Measurements from ENCODE around the gene PALS1. TPM values are rescaled to one million over a fixed set of nuclear protein-coding genes. Genes with fewer than 3 reads are reported as not detected.

Gene PALS1
- 14.3 TPM for total RNA-seq
- long read RNA-seq, full-length matches to known transcripts = 8 of 12 reads
- long read RNA-seq, partial matches to known transcripts = 1 of 12 reads
- long read RNA-seq, other reads (novel, unspliced or antisense) = 3 of 12 reads

DNA sequence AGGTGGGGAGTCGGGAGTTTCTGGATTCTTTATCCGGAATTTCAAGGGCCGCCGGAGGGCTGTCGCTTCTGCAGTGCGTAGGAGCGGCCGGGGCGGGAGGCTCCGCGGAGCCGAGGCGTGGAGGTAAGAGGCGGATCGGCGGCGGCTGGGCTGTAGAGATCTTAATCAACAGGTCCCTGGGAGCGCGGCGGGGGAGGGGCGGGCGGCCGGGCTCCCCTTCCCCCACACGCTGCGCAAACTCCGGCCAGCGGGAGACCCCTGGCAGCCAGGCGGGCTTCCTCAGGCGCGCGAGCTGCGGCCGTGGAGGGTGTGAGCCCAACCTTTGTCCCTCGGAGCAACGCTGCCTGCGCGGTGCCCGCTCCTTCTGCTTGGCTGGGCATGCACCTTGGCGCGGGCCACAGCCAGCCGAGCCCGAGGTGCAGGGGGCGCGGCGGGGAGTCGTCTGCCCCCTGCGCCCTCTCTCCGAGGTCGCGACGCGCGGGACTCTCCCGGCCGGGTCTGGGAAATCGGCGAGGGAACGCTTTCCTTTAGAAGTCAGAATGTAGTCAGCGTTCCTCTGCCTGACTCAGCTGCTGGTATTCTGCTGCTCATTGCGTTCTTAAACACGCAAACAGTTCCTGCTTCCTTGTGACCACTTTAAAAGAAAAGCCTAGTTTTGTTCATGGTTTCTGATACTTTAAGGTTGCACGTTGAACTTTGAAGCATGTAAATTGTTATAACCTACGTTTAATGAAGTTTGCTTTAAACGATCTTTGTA is at the start of gene PALS1:
PALS1 (plus strand) TSS at position 25 of the 757 bp plus-strand sequence. CDS start 37,736 bp downstream, outside the sequence.
- intact Hi-C loops (cut with DNase I) = no loop called here
- ATAC-seq (ENCODE audit: poor library complexity) (peak; percentile 61), DNase-seq (no peak)

DNA sequence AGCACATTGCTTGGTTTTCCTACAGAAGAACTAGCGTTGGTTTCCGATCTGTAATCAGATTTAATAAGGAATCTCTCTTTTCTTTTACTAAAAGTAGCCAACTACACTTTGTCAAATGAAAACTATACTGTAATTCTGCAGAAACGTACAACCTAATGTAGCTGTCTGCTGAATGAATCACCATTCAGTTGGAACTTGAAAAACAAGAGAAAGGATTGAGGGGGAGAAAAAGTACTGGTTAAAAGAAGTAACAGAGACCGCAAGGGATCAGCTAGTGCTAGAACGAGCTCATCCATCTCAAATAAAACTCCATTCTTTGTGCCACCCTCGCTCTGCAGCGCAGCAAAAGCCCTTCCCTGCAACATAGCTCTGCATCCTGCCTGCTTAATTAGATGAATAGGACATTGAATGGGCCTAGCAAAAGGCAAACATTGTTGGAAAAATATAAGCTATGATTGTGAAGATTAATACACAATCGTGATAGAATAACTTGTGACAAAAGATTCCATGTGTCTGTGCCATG is 49.4 kb upstream of the PALS1 start:
- intact Hi-C loops (cut with DNase I) = no loop called here
- ATAC-seq (ENCODE audit: poor library complexity) (no peak), DNase-seq (no peak)

DNA sequence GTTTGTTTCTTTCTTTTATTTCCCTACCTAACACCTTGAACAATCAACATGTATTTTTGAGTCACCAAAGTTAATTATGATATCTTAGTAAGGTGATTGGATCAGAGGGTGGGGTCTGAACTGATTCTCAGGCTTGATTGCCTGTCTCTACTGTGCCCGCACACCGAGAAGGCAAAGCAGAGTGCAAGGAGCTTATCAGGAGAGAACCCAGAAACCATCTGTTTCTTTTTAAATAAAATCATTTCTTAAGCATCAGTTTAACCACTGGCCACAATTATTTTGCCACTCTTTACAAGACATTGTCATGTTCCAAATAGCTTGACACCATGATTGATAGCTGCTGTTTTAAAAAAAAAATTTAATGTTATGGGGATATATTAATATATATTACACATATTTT is 48.9 kb upstream of the PALS1 start:
- intact Hi-C loops (cut with DNase I) = no loop called here
- no peak for ATAC-seq (ENCODE audit: poor library complexity)
- no peak for DNase-seq

DNA sequence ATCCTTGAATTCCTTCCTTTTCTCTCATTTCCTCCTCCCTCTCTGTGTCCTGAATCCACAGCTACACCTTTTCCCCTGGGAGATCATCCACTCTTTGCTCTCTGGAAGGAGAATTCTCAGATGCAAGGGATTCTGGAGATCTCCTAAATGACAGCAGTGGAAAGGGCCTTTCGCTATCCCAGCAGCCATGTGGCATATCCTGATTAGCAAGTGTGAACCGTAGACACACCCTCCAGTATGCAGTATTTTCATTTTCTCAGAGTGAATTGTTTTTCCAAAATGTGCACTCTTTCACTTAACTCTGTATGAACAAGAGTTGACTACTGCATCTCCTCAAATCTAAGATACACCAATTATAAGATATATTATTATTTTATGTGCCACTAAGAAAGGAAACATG is 46.0 kb upstream of the PALS1 start:
- DNase-seq = no peak
- no peak for ATAC-seq (ENCODE audit: poor library complexity)
- intact Hi-C loops (cut with DNase I) = no loop called here

DNA sequence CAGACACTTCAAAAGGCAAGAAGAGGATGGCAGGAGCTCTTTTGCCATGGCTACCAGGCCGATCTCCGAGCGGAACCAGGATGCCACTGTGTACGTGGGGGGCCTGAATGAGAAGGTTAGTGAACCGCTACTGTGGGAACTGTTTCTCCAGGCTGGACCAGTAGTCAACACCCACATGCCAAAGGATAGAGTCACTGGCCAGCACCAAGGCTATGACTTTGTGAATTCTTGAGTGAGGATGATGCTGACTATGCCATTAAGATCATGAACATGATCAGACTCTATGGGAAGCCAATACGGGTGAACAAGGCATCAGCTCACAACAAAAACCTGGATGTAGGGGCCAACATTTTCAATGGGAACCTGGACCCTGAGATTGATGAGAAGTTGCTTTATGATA is 42.2 kb upstream of the PALS1 start:
- no peak for ATAC-seq (ENCODE audit: poor library complexity)
- intact Hi-C loops (cut with DNase I) = no loop called here

DNA sequence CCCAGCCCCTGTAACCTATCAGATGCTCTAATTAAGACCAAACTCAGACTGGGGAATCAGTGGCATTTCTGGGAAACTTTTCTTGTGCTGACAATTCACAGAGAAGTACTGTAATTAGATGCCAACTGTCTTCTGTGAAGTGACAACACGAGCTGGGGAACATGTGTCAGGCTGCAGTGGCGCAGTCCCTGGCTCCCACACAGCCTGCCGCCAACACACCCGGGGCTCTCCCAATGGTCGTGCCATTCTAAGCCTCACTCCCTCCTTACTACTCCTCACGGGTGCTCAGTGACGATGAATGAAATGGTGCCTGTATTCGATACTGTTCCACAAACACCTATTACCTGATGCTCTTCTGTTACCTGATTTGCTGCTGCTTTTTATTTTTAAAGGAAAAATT is 33.4 kb upstream of the PALS1 start:
- DNase-seq (no peak), ATAC-seq (ENCODE audit: poor library complexity) (no peak)
- intact Hi-C loops (cut with DNase I) = no loop called here

More for the DNA sequence above, 42.2 kb upstream of the PALS1 start:
- no peak for DNase-seq

DNA sequence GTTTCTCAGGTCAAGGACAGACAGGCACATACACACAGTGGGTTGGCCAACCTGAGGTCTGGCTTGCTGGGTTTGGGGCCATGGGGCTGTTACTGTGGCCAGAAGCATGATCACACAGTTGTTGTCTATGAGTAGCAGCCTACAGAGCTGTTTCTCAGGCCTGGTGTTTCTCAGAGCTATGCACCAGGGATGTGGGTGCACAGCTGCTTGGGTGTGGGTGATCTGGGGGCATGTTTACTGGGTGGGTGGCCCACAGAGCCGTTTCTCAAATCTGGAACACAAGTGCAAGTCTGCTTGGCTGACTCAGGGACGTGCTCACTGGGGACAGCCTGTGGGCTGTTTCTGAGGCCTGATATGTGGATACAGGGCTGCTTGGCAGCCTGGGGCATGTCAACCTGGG is 23.1 kb upstream of the PALS1 start:
- DNase-seq = no peak
- intact Hi-C loops (cut with DNase I) = no loop called here
- ATAC-seq (ENCODE audit: poor library complexity) = no peak

DNA sequence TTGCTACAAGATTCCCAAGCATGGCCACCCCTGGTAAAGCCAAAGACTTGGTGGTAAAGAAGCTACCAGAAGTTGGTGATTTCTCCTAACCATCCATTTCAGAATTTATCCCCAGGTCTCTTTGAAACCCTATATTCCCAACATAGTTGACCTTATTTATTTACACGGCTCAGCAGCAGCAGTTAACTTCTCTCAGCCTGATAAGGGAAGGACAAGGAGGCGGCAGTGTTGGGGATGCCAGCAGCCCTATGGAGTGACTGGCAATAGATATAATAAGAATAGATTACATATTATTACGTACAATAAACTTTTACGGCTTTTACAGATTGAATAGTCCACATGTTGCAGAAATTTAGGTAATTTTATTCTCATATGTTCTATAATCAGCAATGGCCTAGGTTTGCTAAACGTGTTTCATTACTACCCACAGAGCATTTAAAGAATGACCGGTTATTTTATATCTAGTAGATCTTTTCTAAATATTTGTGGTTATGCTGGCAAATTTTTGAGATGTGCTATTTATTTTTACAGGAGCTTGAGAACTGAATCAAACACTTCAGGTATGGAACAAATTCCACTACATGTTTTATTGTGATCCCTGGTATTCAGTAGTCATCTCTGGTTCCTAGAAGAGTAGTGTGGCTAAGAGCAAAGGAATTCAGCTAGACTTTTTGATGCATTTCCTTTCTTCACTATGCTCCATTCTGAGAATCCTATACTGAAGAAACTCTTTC is 19.8 kb upstream of the PALS1 start:
- no peak for ATAC-seq (ENCODE audit: poor library complexity)
- DNase-seq = no peak
- intact Hi-C loops (cut with DNase I) = no loop called here

DNA sequence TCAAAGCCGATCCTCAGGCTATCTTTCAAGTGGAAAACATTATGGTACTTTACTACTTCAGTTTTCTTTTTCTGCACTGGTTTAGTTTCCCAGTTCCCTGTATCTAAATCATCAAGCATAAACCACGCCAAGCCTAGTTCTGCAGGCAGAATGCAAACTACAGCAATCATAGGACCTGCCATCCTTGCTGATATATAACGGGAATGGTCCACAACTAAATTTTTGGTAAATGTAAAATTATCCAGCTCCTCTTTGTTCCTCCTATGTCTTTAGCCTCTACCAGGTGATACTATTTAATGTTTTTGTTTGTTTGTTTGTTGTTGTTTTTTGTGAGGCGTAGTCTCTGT is 19.3 kb upstream of the PALS1 start:
- ATAC-seq (ENCODE audit: poor library complexity) (no peak), DNase-seq (no peak)
- intact Hi-C loops (cut with DNase I) = no loop called here

DNA sequence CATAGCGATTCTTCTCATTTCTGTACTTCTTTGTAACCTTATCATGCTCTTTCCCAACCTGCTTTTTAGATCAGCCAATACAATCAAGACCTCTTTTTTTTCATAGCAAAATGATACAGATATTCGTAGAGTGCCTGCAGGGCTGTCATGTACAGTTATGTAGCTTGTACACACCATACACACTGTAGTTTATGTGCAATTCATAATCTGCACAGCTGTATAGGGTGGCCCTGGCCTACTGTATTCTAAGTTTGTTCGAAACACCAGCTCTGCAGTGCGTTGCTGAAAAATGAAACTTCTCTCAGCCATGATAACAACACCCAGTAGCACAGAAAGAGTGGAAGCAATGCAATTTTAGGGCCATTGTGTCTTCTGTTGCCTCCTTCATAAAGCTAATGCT is 15.7 kb upstream of the PALS1 start:
- DNase-seq (no peak), ATAC-seq (ENCODE audit: poor library complexity) (no peak)
- intact Hi-C loops (cut with DNase I) = no loop called here

DNA sequence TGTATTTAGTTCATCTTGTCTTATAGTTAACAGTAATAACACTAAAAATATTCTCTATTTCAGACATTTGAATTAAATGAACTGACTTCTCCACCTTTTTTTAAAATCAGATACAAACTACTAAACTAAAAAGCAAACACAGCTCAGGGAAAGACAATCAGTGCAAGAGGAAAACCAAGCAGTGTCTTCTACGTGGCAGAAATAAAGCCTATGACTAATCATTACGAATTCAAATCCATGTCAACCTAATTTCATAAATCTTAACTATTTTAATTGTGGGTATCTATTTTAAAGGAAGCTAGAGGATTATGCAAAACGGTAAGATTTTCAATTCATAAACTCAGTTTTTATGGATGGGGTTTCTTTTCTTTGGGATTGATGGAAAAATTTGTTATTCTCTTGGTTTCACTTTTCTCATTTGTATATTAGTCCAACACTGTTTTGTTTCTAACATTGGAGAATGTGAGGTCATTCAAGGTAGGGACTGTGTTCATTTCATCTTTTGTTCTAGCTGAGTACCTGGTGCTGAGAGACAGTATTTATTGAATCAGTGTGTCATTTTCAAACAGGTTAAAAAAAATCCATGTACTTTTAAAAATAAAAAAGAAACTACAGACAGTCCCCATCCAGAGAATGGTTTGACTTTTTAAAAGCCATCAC is 12.8 kb upstream of the PALS1 start:
- intact Hi-C loops (cut with DNase I) = no loop called here
- no peak for ATAC-seq (ENCODE audit: poor library complexity)
- DNase-seq = no peak

DNA sequence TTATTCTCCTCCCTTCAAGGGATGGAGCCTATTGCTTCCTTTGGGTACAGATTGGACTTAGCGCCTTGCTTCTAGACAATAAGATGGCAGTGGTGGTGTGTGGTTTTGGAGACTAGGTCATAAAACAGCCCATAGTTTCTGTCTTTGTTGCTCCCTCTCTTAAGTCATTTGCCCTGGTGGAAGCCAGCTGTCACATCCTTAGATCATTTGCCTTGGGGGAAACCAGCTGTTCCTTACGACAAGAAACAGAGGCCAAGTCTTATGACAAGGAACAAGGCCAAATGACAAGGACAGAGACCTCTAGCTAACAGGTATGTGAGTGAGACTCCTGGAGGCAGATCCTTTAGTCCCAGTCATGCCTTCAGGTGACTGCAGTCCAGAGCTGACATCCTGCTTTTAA is 9.2 kb upstream of the PALS1 start:
- intact Hi-C loops (cut with DNase I) = no loop called here
- no peak for ATAC-seq (ENCODE audit: poor library complexity)
- DNase-seq = no peak

DNA sequence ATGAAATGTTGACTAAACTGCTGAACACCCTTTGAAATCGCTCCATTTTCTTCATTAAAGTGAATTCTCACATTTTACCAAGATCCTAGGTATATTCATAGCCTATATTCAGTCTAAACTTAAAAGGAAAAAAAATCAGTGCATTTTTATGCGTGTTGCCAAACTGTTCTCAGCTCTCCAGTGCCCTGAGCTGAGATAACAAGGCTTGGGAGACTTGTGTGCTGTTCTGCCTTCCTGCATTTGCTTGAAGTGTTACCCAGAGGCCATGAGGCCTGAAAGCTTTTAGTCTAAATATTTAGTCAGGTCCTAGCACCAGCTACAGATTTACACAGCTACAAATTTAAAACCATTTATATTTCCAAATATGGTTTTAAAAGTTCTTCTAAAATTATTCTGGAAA is 8.6 kb upstream of the PALS1 start:
- ATAC-seq (ENCODE audit: poor library complexity) (no peak), DNase-seq (no peak)
- intact Hi-C loops (cut with DNase I) = no loop called here

DNA sequence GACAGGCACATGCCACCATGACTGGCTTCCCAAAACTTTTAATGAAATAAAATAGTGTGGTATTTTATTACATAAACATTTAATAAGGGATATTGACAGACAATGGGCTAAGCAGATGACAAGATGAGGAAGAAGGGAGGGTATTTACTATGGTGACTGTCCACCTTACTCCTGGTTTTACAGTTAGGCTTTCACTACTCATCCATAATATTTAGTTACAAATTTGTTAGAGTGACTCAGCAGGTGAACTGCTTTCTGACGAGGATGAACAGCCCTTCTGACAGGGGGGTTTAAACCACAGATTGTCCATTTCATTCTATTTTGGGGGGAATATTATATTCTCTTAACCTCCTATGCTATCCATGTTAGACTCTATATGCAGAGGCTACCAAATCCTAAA is 3.6 kb upstream of the PALS1 start:
- intact Hi-C loops (cut with DNase I) = no loop called here
- DNase-seq (no peak), ATAC-seq (ENCODE audit: poor library complexity) (no peak)

DNA sequence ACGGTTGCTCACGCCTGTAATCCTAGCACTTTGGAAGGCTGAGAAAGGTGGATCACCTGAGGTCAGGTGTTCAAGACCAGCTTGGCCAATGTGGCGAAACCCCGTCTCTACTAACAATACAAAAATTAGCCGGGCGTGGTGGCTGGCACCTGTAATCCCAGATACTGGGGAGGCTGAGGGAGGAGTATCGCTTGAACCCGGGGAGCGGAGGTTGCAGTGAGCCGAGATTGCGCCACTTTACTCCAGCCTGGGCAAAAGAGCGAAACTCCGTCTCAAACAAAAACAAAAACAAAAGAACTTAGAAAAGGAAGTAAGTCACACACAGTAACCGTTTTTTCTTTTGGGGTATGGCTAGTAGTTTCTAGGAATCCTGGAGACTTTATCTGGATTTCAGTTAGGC is 1.7 kb upstream of the PALS1 start:
- no peak for ATAC-seq (ENCODE audit: poor library complexity)

DNA sequence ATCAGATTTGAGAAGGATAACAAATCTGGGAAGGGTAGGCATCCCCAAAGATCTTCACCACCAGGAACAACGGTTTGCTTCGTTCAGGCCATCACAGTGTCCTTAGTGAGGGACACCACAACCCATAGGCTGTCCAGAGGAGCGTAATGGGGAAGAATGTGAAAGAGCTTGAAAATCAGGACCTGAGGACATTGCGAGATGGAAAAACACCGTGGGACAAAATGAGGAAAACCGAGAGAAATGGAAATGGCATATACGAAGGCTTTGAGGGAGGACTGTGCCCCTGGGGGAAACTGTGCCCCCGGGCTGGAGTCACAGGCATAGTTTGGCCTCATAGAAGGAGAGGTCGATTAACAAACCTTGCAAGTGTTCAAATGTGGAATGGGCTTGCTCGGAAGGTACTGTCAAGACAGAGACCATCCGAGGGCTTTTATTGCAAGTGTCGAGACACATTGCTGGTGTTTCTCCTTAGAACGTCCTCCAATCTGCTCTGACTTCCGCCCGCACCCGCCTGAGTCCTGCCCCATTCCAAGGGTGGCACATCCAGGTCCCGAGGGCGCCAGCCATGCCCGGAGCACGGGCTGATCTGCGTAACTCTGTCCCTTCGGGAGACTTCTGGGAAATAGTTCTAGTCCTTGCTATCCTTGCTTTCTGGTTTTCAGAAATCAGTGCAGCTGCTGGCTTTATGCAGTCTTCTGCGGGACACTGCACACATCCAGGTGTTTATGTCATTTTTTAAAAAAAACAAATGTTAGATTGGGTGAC is 885 bp upstream of the PALS1 start:
- ATAC-seq (ENCODE audit: poor library complexity) (peak; percentile 58), DNase-seq (peak; percentile 73)
- intact Hi-C loops (cut with DNase I) = no loop called here

More for the DNA sequence above, 1.7 kb upstream of the PALS1 start:
- intact Hi-C loops (cut with DNase I) = no loop called here
- DNase-seq = no peak

DNA sequence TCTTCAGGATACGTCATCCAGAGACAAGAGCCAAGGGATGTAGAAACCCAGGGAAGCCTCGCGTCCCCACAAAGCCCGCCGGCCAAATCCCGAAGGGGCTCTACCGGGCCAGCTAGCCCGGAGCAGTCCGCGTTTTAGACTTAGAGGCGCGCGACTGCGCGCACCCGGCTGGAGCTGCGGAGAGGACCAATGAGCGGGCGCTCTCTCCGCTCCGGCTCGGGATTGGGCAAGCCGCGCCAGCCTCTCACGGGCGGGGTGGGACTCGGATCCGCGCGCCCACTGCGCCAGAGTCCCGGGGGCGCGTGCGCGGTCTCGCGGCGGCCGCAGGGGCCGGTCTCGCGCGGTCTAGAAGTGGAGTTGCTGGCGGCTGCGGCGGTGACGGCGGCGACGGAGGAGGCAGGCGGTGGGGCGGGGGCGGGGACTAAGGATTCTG is 241 bp upstream of the PALS1 start:
- intact Hi-C loops (cut with DNase I) = no loop called here
- DNase-seq (peak; percentile 98), ATAC-seq (ENCODE audit: poor library complexity) (peak; percentile 97)

DNA sequence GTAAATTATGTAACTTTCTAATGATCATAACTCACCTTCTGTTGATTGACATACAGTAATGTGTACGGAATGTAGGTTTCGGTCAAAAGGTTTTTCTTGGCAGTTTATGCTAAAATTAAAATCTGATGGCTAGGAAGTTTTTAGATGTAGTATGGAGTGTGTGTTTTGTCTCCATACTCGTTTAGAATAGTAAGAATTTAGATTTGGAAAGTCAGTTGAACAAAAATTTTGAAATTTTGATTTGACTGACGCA is 859 bp downstream of the PALS1 start:
- intact Hi-C loops (cut with DNase I) = no loop called here

DNA sequence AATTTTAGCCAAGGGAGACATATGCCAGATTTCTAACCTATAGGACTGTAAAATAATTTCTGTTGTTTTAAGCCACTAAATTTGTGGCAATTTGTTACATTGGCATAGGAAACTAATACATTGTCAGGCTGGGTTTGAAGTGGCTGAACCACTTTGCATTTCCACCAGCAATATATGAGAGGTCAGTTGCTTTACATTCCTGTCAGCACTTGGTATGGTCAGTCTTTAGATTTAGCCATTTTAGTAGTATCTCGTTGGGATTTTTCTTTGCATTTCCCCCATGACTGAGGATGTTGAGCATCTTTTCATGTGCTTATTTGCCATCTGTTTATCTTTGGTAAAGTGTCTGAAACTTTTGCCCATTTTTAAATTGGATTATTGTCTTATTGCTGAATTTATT is 3.9 kb downstream of the PALS1 start:
- ATAC-seq (ENCODE audit: poor library complexity) = no peak
- intact Hi-C loops (cut with DNase I) = no loop called here

More for the DNA sequence above, 859 bp downstream of the PALS1 start:
- ATAC-seq (ENCODE audit: poor library complexity) = no peak
- no peak for DNase-seq

More for the DNA sequence above, 3.9 kb downstream of the PALS1 start:
- DNase-seq = no peak
